Measurements from ENCODE around the gene PRKAA2. TPM values are rescaled to one million over a fixed set of nuclear protein-coding genes. Genes with fewer than 3 reads are reported as not detected.

PRKAA2 gene
- total and polyA plus RNA-seq, 2 donors (not counting 1 experiment from before 2014, with no cell fraction given), result 3.1 to 7.1 TPM

GRCh38 chr1:56665384-56665783 is 20.3 kb downstream of the PRKAA2 start:
- TF ChIP-seq EZH2 (IDR thresholded peaks at IDR 0.05; ENCODE audit: low read length, missing control alignments), result no peak
- TF ChIP-seq, protein P1, sequence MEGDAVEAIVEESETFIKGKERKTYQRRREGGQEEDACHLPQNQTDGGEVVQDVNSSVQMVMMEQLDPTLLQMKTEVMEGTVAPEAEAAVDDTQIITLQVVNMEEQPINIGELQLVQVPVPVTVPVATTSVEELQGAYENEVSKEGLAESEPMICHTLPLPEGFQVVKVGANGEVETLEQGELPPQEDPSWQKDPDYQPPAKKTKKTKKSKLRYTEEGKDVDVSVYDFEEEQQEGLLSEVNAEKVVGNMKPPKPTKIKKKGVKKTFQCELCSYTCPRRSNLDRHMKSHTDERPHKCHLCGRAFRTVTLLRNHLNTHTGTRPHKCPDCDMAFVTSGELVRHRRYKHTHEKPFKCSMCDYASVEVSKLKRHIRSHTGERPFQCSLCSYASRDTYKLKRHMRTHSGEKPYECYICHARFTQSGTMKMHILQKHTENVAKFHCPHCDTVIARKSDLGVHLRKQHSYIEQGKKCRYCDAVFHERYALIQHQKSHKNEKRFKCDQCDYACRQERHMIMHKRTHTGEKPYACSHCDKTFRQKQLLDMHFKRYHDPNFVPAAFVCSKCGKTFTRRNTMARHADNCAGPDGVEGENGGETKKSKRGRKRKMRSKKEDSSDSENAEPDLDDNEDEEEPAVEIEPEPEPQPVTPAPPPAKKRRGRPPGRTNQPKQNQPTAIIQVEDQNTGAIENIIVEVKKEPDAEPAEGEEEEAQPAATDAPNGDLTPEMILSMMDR (conservative IDR thresholded peaks at IDR 0.05 in 1 of 2, IDR thresholded peaks at IDR 0.05 in 1 of 2; ENCODE audit: low read depth in 1 of 2, low read length in 2 of 2), result no peak
- Histone ChIP-seq H3K9me3 (ENCODE audit: control insufficient read depth, insufficient read depth, low read depth, low read length) (no peaks in the 10 kb centered on the region), H3K4me1 (ENCODE audit: control insufficient read depth, extremely low read depth, insufficient read depth, low read length) (no peaks in the 10 kb centered on the region), H3K79me2 (ENCODE audit: control insufficient read depth, insufficient read depth, low read length) (no peaks in the 10 kb centered on the region), H3K27me3 (ENCODE audit: control insufficient read depth, insufficient read depth, low read length) (no peaks in the 10 kb centered on the region), H3K4me2 (ENCODE audit: extremely low read depth, insufficient read depth, low read length) (no peak overlapping the region), H3K27ac (ENCODE audit: insufficient read depth, low read length) (no peak overlapping the region), H3K9ac (ENCODE audit: insufficient read depth, low read length) (no peak overlapping the region), H3K4me3 (replicated peaks in 1 of 4; ENCODE audit: control extremely low read depth in 1 of 4, insufficient read depth in 1 of 4, low read depth in 3 of 4, low read length in 4 of 4) (no peak overlapping the region), H2AFZ (ENCODE audit: low read length) (no peak overlapping the region), H4K20me1 (ENCODE audit: control insufficient read depth, extremely low read depth, insufficient read depth, low read length) (no peaks in the 10 kb centered on the region), H3K36me3 (ENCODE audit: control insufficient read depth, insufficient read depth, low read length) (no peaks in the 10 kb centered on the region)
- DNase-seq (ENCODE audit: low read depth in 2 of 2), result no peak

DNA sequence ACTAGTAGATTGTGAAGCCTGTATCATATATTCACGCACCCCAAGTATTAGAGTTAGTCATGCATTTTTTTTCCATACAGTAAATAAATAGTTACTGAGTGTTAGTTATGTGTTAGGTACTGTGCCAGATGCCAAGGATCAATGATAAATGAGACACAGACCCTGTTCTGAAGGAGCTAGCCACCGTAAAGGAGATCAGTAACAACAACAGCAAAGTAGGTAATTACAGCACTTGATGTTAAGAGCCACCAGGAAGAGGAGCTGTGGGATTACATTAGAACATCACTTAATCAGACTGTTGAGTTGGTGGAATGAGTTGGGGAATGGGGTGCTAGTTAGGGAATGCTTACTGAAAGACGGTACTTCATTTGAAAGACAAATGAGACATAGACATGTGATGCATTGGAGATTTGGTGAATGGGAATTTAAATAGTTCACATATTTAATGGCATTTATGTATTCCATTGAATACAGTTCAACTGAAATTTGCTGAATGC is 21.0 kb downstream of the PRKAA2 start:
- no peak overlapping the region for H2AFZ ChIP-seq (ENCODE audit: low read length)
- H4K20me1 ChIP-seq (ENCODE audit: control insufficient read depth, extremely low read depth, insufficient read depth, low read length), result no peaks in the 10 kb centered on the region
- no peak overlapping the region for H3K9ac ChIP-seq (ENCODE audit: insufficient read depth, low read length)
- TF ChIP-seq EZH2 (IDR thresholded peaks at IDR 0.05; ENCODE audit: low read length, missing control alignments), result no peak
- TF ChIP-seq, protein P1 (conservative IDR thresholded peaks at IDR 0.05 in 1 of 2, IDR thresholded peaks at IDR 0.05 in 1 of 2; ENCODE audit: low read depth in 1 of 2, low read length in 2 of 2), result no peak
- no peaks in the 10 kb centered on the region for H3K9me3 ChIP-seq (ENCODE audit: control insufficient read depth, insufficient read depth, low read depth, low read length)
- no peaks in the 10 kb centered on the region for H3K36me3 ChIP-seq (ENCODE audit: control insufficient read depth, insufficient read depth, low read length)
- no peak for DNase-seq (ENCODE audit: low read depth in 2 of 2)
- no peaks in the 10 kb centered on the region for H3K4me1 ChIP-seq (ENCODE audit: control insufficient read depth, extremely low read depth, insufficient read depth, low read length)
- H3K79me2 ChIP-seq (ENCODE audit: control insufficient read depth, insufficient read depth, low read length), result no peaks in the 10 kb centered on the region
- H3K4me3 ChIP-seq (replicated peaks in 1 of 4; ENCODE audit: control extremely low read depth in 1 of 4, insufficient read depth in 1 of 4, low read depth in 3 of 4, low read length in 4 of 4), result no peak overlapping the region
- no peaks in the 10 kb centered on the region for H3K27me3 ChIP-seq (ENCODE audit: control insufficient read depth, insufficient read depth, low read length)
- no peak overlapping the region for H3K4me2 ChIP-seq (ENCODE audit: extremely low read depth, insufficient read depth, low read length)
- no peak overlapping the region for H3K27ac ChIP-seq (ENCODE audit: insufficient read depth, low read length)

DNA sequence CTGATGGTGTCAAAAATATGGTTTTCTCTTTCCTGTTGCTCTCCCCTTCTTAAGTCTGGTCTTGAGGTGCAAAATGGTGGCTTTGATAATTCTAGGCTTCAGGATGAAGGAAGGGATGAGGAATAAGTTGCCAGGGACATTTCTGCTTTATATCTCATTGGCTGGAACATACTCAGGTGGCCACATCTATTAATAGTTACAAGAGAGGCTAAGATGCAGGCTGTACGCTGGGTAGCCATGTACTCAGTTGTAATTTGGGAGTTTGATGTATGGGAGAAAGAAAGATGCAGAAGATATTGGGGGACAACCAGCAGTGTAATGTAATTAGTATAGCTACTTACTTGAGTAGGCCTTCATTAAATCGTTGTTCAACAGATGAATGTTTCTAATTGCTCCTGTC is 25.2 kb downstream of the PRKAA2 start:
- no peaks in the 10 kb centered on the region for H3K27me3 ChIP-seq (ENCODE audit: control insufficient read depth, insufficient read depth, low read length)

More for the DNA sequence above, 25.2 kb downstream of the PRKAA2 start:
- Histone ChIP-seq H2AFZ (ENCODE audit: low read length) (no peak overlapping the region), H3K79me2 (ENCODE audit: control insufficient read depth, insufficient read depth, low read length) (no peaks in the 10 kb centered on the region), H3K9me3 (ENCODE audit: control insufficient read depth, insufficient read depth, low read depth, low read length) (no peaks in the 10 kb centered on the region), H3K4me3 (replicated peaks in 1 of 4; ENCODE audit: control extremely low read depth in 1 of 4, insufficient read depth in 1 of 4, low read depth in 3 of 4, low read length in 4 of 4) (no peak overlapping the region), H3K4me1 (ENCODE audit: control insufficient read depth, extremely low read depth, insufficient read depth, low read length) (no peaks in the 10 kb centered on the region), H3K9ac (ENCODE audit: insufficient read depth, low read length) (no peak overlapping the region), H4K20me1 (ENCODE audit: control insufficient read depth, extremely low read depth, insufficient read depth, low read length) (no peaks in the 10 kb centered on the region), H3K36me3 (ENCODE audit: control insufficient read depth, insufficient read depth, low read length) (no peaks in the 10 kb centered on the region), H3K27ac (ENCODE audit: insufficient read depth, low read length) (no peak overlapping the region), H3K4me2 (ENCODE audit: extremely low read depth, insufficient read depth, low read length) (no peak overlapping the region)
- no peak for TF ChIP-seq EZH2 (IDR thresholded peaks at IDR 0.05; ENCODE audit: low read length, missing control alignments)
- TF ChIP-seq, protein P1 (conservative IDR thresholded peaks at IDR 0.05 in 1 of 2, IDR thresholded peaks at IDR 0.05 in 1 of 2; ENCODE audit: low read depth in 1 of 2, low read length in 2 of 2), result no peak
- no peak for DNase-seq (ENCODE audit: low read depth in 2 of 2)
